ENCODE results near the gene PPP1R26.

The PPP1R26 gene

GRCh38 chr9:135461936-135462335 lies 17.6 kb upstream of the PPP1R26 start:
- no peak for FAIRE-seq

GRCh38 chr9:135463140-135463539 lies 16.4 kb upstream of the PPP1R26 start:
- no peak for FAIRE-seq

GRCh38 chr9:135464181-135464580 lies 15.4 kb upstream of the PPP1R26 start:
- no peak for FAIRE-seq

GRCh38 chr9:135468854-135469521 lies 10.6 kb upstream of the PPP1R26 start:
- no peak for FAIRE-seq

- FAIRE-seq = no peak
These were observed 7.6 kb upstream of the PPP1R26 start for GRCh38 chr9:135471791-135472640.

GRCh38 chr9:135473972-135474543 lies 5.5 kb upstream of the PPP1R26 start:
- no peak for FAIRE-seq

- FAIRE-seq = no peak
These were observed 4.7 kb upstream of the PPP1R26 start for GRCh38 chr9:135474915-135475314.

- no peak for FAIRE-seq
These were observed 2.8 kb upstream of the PPP1R26 start for GRCh38 chr9:135476561-135477355.

GRCh38 chr9:135478191-135478590 lies 1.4 kb upstream of the PPP1R26 start:
- FAIRE-seq = no peak

GRCh38 chr9:135478829-135479468 lies 633 bp upstream of the PPP1R26 start:
- no peak for FAIRE-seq

- FAIRE-seq = no peak
These were observed 723 bp downstream of the PPP1R26 start for GRCh38 chr9:135480071-135480939.

- no peak for FAIRE-seq
These were observed 1.3 kb downstream of the PPP1R26 start for GRCh38 chr9:135480940-135481310.

GRCh38 chr9:135482015-135482754 lies 2.6 kb downstream of the PPP1R26 start:
- no peak for FAIRE-seq

- no peak for FAIRE-seq
These were observed 5.1 kb downstream of the PPP1R26 start for GRCh38 chr9:135484460-135485277.

GRCh38 chr9:135485385-135485784 lies 5.8 kb downstream of the PPP1R26 start:
- no peak for FAIRE-seq

- no peak for FAIRE-seq
These were observed 6.2 kb downstream of the PPP1R26 start for GRCh38 chr9:135485832-135486231.

- no peak for FAIRE-seq
These were observed 6.9 kb downstream of the PPP1R26 start for GRCh38 chr9:135486267-135487065.

- FAIRE-seq = no peak
These were observed 7.9 kb downstream of the PPP1R26 start for GRCh38 chr9:135487281-135488012.

- no peak for FAIRE-seq
These were observed 8.4 kb downstream of the PPP1R26 start for GRCh38 chr9:135488013-135488330.

Data from TTC549 (cell line).